Stimulated activated CD8-positive, alpha-beta memory T cell treated with anti-CD3 and anti-CD28 coated beads, Interleukin-7, amount 100 ng/mL, for 1 hour (primary cell): ENCODE data around the gene SMCO2.
"Not testable (repeated sequence)": the region's sequence is repeated elsewhere in the genome, so short reads cannot be mapped to it uniquely, and the experiment has no call there.

ENCODE experiments used
- DNase-seq, 2 donors: peaks; one replicate each; pipeline ENCODE4 v3.0.0-alpha.2; 2020; ENCODE audit warnings: low read depth in 2 of 2

Gene SMCO2

GRCh38 chr12:27524839-27525753 is 78.6 kb downstream of the SMCO2 start:
- DNase-seq = no peak

- DNase-seq = no peak
These were observed 81.0 kb downstream of the SMCO2 start for GRCh38 chr12:27527512-27527911.

DNA sequence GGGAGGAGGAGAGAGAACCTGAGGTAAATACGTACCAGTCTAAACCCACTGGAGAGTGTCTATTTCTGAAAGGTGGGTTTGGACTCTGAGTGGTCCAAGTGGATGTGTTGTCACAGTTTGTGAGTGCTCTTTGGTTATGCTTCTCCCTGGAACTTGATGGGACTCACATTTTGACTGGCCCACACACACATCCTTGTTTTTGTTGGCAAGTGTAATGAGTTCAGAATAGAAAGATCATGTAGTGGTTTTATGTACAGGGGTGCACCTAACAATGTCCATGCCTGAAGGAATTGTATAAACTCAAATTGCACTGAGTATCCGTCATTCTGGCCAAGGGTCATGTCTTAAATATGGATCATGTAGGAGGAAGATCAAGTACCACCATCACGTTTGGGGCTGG is 82.3 kb downstream of the SMCO2 start:
- DNase-seq = no peak

DNA sequence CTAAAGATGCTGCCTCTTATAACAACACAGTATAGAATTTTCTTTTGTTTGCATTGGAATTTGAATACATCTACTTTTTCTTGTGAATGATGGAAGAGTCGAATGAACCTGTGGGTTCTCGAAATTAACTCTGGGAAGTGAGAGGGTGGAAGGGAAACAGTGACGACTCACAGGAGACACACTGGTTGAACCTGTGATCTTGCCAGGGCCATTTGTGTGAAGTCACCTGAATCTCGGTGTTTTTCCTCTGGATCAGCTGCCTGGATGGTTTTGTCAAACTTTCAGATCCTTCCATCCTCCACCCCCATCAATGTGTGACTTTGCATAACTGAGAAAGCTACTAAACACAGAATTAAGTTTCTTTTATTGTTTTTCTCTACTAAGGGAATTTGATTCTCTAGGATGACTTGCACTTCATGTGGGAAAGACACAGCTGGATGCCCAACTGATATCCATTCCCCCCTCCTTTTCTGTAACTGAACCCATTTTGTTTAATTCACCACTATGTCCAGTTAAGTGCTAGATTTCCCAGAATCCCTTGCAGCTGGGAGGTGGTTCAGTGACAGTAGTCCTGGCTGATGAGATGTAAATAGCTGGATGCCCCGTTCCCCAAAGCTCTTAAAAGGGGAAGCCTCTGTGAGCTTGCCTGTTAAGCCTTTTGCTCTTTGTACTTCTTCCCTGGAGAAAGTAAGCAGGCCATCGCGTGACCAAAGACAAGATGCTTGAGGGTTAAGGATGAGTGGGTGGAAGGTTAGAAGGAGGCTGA is 83.8 kb downstream of the SMCO2 start:
- DNase-seq = no peak

GRCh38 chr12:27531896-27532295 is 85.4 kb downstream of the SMCO2 start:
- no peak for DNase-seq

GRCh38 chr12:27534060-27534764 is 87.7 kb downstream of the SMCO2 start:
- no peak for DNase-seq

DNA sequence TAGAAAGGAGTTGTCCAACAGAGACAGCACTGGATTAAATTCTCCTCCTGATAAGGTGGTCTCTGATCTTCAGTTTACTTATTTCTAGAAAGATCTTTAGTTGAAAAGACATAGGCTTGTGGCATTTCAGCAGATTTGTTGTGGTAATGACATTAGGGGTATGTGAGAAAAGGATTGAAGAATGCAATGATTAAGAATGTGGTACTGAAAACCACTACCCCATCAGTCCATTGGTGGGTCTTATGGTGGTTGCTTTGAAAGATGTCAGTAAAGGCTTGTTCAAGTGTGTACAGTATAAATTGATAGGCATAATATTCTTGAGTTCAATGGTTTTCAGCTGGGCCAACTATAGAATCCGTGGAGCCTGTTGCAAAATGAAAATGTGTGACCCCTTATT is 88.2 kb downstream of the SMCO2 start:
- no peak for DNase-seq

GRCh38 chr12:27535318-27535717 is 88.8 kb downstream of the SMCO2 start:
- DNase-seq = no peak

- DNase-seq = no peak
These were observed 91.5 kb downstream of the SMCO2 start for GRCh38 chr12:27537855-27538675.

DNA sequence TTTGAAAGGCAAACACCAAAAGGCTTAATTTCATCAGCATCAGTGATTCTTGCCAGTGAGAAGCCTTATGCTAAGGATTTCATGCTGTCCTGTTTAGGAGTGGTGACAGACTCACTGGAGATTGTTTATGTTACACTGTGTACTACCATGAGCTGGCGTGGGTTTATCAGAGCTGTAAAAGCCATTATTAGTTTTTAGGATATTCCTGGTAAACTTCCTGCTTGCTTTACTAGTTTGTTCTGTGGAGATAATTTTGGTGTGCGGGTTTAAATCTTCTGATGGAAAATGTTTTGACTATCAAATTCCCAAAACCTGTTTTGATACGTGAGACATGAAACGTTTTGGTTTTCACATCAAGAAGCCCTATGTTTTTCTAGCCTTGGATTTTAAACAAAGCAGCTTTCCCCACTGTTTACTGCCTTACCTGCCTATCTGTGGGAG is 92.7 kb downstream of the SMCO2 start:
- no peak for DNase-seq

- DNase-seq = no peak
These were observed 94.6 kb downstream of the SMCO2 start for GRCh38 chr12:27541031-27541719.

GRCh38 chr12:27542628-27543027 is 96.1 kb downstream of the SMCO2 start:
- no peak for DNase-seq

- not testable (repeated sequence) for DNase-seq
These were observed 98.3 kb downstream of the SMCO2 start for GRCh38 chr12:27544858-27545257.

DNA sequence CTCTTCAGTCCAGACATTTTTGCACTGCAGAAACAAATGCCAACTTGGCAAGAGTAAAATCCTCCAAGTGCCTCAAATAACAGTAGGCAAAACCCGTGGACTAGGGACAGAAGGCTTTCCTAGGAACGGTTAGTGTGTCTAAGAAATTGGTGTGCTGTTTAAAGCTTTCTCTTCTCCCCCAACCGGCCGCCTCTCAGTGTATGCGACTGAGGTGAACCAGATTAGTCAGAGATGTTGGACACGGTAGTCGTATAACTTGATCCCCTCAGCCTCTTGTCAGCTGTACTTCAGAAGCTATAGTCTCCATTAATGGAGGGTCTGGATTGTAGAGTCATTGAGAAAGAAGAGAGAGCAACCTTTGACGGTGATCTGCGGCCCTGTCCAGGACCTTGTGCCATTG is 99.1 kb downstream of the SMCO2 start:
- no peak for DNase-seq

DNA sequence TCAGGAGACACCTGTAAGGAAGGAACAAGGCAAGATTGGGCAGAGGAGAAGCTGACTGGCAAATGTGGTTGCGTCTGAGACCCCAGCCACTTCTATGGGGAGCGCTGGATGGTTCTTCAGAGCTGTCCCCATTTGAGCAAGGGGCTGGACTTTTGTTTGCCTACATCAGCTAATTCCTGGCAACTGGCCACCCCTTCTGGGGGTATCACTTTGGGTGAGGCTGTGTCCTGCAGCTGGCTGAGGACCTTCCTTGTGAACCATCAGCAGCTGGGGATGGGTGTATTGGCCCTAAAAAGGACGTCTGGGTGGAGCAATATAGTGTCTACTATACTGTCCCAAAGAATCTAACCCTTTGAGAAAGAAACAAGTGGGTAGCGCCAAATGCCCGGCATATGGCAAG is 101.1 kb downstream of the SMCO2 start:
- no peak for DNase-seq

GRCh38 chr12:27548301-27549199 is 102.0 kb downstream of the SMCO2 start:
- DNase-seq = no peak

GRCh38 chr12:27549236-27549800 is 102.8 kb downstream of the SMCO2 start:
- DNase-seq = no peak

GRCh38 chr12:27549801-27550652 is 103.5 kb downstream of the SMCO2 start:
- DNase-seq = no peak

GRCh38 chr12:27550653-27550975 is 104.1 kb downstream of the SMCO2 start:
- no peak for DNase-seq
